HCT116 (cell line): Measurements from ENCODE around the gene RMND5A.
"Not testable (repeated sequence)": the region's sequence is repeated elsewhere in the genome, so short reads cannot be mapped to it uniquely, and the experiment has no call there.

Source experiments
- CTCF ChIP-seq, 3 experiments: fragments of 200-600 bp in 1 of 3; sonication (generic) in 1 of 3; IDR thresholded peaks in 2 of 3; conservative IDR thresholded peaks in 1 of 3; 2 replicates each; pipeline ENCODE4 v1.5.1; 2012 to 2017; ENCODE audit warnings: low read depth in 2 of 3, low read length in 2 of 3, antibody characterized with exemption in 1 of 3, borderline replicate concordance in 1 of 3, control low read depth in 1 of 3, mild to moderate bottlenecking in 1 of 3, mixed read lengths in 1 of 3, mixed run types in 1 of 3, moderate library complexity in 1 of 3; ENCODE audit not compliant: insufficient read depth in 1 of 3
- EZH2 ChIP-seq: fragments of 200-600 bp; sonication (generic); IDR thresholded peaks from 2 replicates; pipeline ENCODE4 v1.6.1; 2017; ENCODE audit warnings: antibody characterized with exemption, mixed run types
- JUND ChIP-seq: IDR thresholded peaks from 2 replicates; pipeline ENCODE4 v1.6.1; 2012
- POLR2A ChIP-seq: IDR thresholded peaks from 2 replicates; pipeline ENCODE4 v1.7.0; 2011; ENCODE audit warnings: borderline replicate concordance; ENCODE audit not compliant: insufficient read depth, insufficient read length; ENCODE audit errors: extremely low read depth
- POLR2AphosphoS5 ChIP-seq: IDR thresholded peaks from 2 replicates; pipeline ENCODE4 v1.6.1; 2011; ENCODE audit warnings: mild to moderate bottlenecking, low read depth, low read length, moderate library complexity
- REST ChIP-seq: IDR thresholded peaks from 2 replicates; pipeline ENCODE4 v1.6.1; 2012; ENCODE audit warnings: low read depth
- ZBTB33 ChIP-seq: IDR thresholded peaks from 2 replicates; pipeline ENCODE4 v1.6.1; 2011; ENCODE audit warnings: mild to moderate bottlenecking, low read length, moderate library complexity; ENCODE audit not compliant: insufficient replicate concordance; ENCODE audit errors: extremely low read depth

GRCh38 chr2:86739485-86739884 is 19.4 kb downstream of the RMND5A start:
- TF ChIP-seq EZH2; CTCF (IDR thresholded peaks at IDR 0.05 in 2 of 3, conservative IDR thresholded peaks at IDR 0.05 in 1 of 3; ENCODE audit: borderline replicate concordance in 1 of 3, insufficient read depth in 1 of 3, low read depth in 2 of 3, low read length in 2 of 3); POLR2AphosphoS5; POLR2A; REST; ZBTB33; JUND: not testable (repeated sequence)
